ENCODE data around the gene ADSS2. TPM values are rescaled to one million over a fixed set of nuclear protein-coding genes. Genes with fewer than 3 reads are reported as not detected.

ADSS2 gene
- total RNA-seq, 2 experiments from 2014 or later: 50.2 to 56.0 TPM

GRCh38 chr1:244400974-244401373, 50.7 kb downstream of the ADSS2 start:
- intact Hi-C loops (cut with micrococcal nuclease): no loop called here
- no peak for TF ChIP-seq CTCF (IDR thresholded peaks at IDR 0.05)
- no peaks in the 10 kb centered on the region for H3K27me3 Mint-ChIP-seq
- no peak overlapping the region for H3K4me3 Mint-ChIP-seq
- DNase-seq (no peak), ATAC-seq (no peak)
- H3K27ac Mint-ChIP-seq: peak overlapping the region; percentile 7
- H3K4me1 Mint-ChIP-seq (ENCODE audit: low read depth): peaks cover 18% of the 10 kb centered on the region
- H3K9me3 Mint-ChIP-seq: peaks cover 27% of the 10 kb centered on the region
- POLR2A ChIA-PET: no interaction called here
- CTCF ChIA-PET: interaction anchor here (1.2 kb wide), 1 partner anchor 13 kb away, joined by 3 read pairs; no protein-coding TSS in a partner anchor
- H3K36me3 Mint-ChIP-seq (ENCODE audit: low read depth): peaks cover 54% of the 10 kb centered on the region

- ATAC-seq (no peak), DNase-seq (no peak)
- ChIA-PET CTCF (no interaction called here), POLR2A (no interaction called here)
- Mint-ChIP-seq H3K4me1 (ENCODE audit: low read depth) (peaks cover 18% of the 10 kb centered on the region), H3K27ac (peak overlapping the region; percentile 12), H3K27me3 (no peaks in the 10 kb centered on the region), H3K4me3 (no peak overlapping the region), H3K9me3 (peaks cover 15% of the 10 kb centered on the region), H3K36me3 (ENCODE audit: low read depth) (peaks cover 19% of the 10 kb centered on the region)
- TF ChIP-seq CTCF (IDR thresholded peaks at IDR 0.05): no peak
- intact Hi-C loops (cut with micrococcal nuclease): no loop called here
These were observed 54.6 kb downstream of the ADSS2 start for GRCh38 chr1:244397131-244397530.

GRCh38 chr1:244395965-244396364, 55.7 kb downstream of the ADSS2 start:
- ATAC-seq: peak; percentile 73
- Mint-ChIP-seq H3K27me3 (no peaks in the 10 kb centered on the region), H3K9me3 (peaks cover 5% of the 10 kb centered on the region), H3K27ac (no peak overlapping the region), H3K4me3 (no peak overlapping the region), H3K4me1 (ENCODE audit: low read depth) (peaks cover 15% of the 10 kb centered on the region), H3K36me3 (ENCODE audit: low read depth) (peaks cover 7% of the 10 kb centered on the region)
- intact Hi-C loops (cut with micrococcal nuclease): no loop called here
- POLR2A ChIA-PET: no interaction called here
- TF ChIP-seq CTCF (IDR thresholded peaks at IDR 0.05): no peak
- DNase-seq: peak; percentile 20
- CTCF ChIA-PET: no interaction called here

- Mint-ChIP-seq H3K27ac (no peak overlapping the region), H3K9me3 (peaks cover 3% of the 10 kb centered on the region), H3K36me3 (ENCODE audit: low read depth) (peaks cover 4% of the 10 kb centered on the region), H3K4me1 (ENCODE audit: low read depth) (peaks cover 12% of the 10 kb centered on the region), H3K4me3 (no peak overlapping the region), H3K27me3 (no peaks in the 10 kb centered on the region)
- ATAC-seq: no peak
- POLR2A ChIA-PET: interaction anchor here (0.8 kb wide), 1 partner anchor 14 kb away, joined by 3 read pairs; no protein-coding TSS in a partner anchor
- no peak for TF ChIP-seq CTCF (IDR thresholded peaks at IDR 0.05)
- intact Hi-C loops (cut with micrococcal nuclease): no loop called here
- no peak for DNase-seq
- CTCF ChIA-PET: no interaction called here
These were observed 56.6 kb downstream of the ADSS2 start for GRCh38 chr1:244394826-244395765.

- Mint-ChIP-seq H3K27ac (no peak overlapping the region), H3K9me3 (peaks cover 3% of the 10 kb centered on the region), H3K4me1 (ENCODE audit: low read depth) (peaks cover 12% of the 10 kb centered on the region), H3K36me3 (ENCODE audit: low read depth) (peaks cover 4% of the 10 kb centered on the region), H3K27me3 (no peaks in the 10 kb centered on the region), H3K4me3 (no peak overlapping the region)
- intact Hi-C loops (cut with micrococcal nuclease): no loop called here
- POLR2A ChIA-PET: interaction anchor here (0.8 kb wide), 1 partner anchor 13 kb away, joined by 3 read pairs; no protein-coding TSS in a partner anchor
- CTCF ChIA-PET: no interaction called here
- ATAC-seq (no peak), DNase-seq (no peak)
- no peak for TF ChIP-seq CTCF (IDR thresholded peaks at IDR 0.05)
These were observed 57.4 kb downstream of the ADSS2 start for GRCh38 chr1:244394346-244394745.
